ENCODE results near the gene XYLT1. TPM values are rescaled to one million over a fixed set of nuclear protein-coding genes. Genes with fewer than 3 reads are reported as not detected.

XYLT1 gene
- total and polyA plus RNA-seq, 2 of the 4 experiments (the other 2 are of a cell fraction) = 9.0 to 12.7 TPM

DNA sequence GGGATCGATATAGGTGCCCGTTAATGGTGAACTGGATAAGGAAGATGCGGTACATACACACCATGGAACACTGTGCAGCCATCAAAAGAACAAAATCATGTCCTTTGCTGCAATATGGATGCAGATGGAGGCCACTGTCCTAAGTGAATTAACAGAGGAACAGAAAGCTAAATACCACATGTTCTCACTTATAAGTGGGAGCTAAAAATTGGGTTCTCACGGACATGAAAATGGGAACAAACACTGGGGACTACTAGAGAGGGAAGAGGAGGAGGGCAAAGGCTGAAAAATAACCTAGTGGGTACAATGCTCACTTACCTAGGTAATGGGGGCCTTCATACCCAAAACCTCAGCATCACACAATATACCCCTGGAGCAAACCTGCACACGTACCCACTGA is 302.6 kb downstream of the XYLT1 start:
- no TSS peak for BruUV-seq (replicated peaks)
- ATAC-seq (ENCODE audit: low read depth) = no peak

More for the DNA sequence above, 302.6 kb downstream of the XYLT1 start:
- in situ Hi-C loops (cut with MboI; ENCODE audit: low sequenced_read_pairs) (no loop called here), intact Hi-C loops (cut with micrococcal nuclease) (no loop called here), dilution Hi-C loops (cut with HindIII; ENCODE audit: low sequenced_read_pairs, unreplicated experiment) (no loop called here)
- Histone ChIP-seq H3K27me3 (ENCODE audit: control insufficient read depth, insufficient read depth, low read length) (no peaks in the 10 kb centered on the region), H3K4me2 (ENCODE audit: low read depth, low read length) (no peak overlapping the region), H3K56ac (ENCODE audit: extremely low read depth, insufficient read depth, low read length) (no peak overlapping the region), H3K9ac (ENCODE audit: low read depth, low read length) (no peak overlapping the region), H3K18ac (ENCODE audit: low read depth, low read length) (no peak overlapping the region), H2AK5ac (ENCODE audit: low read depth, low read length) (no peak overlapping the region), H3K27ac (ENCODE audit: insufficient read depth, low read length) (no peak overlapping the region), H4K91ac (ENCODE audit: insufficient read depth, low read depth, low read length) (no peak overlapping the region), H2AFZ (replicated peaks; ENCODE audit: low read length, poor library complexity) (no peak overlapping the region), H3K14ac (replicated peaks; ENCODE audit: low read depth, low read length) (no peak overlapping the region), H2BK5ac (ENCODE audit: low read depth, low read length, poor library complexity, severe bottlenecking) (no peak overlapping the region), H2BK20ac (ENCODE audit: low read depth, low read length) (no peak overlapping the region), H3K9me1 (ENCODE audit: insufficient read depth, low read length) (peaks cover 2% of the 10 kb centered on the region; the same call in 1 of the 2 replicates), H3K79me1 (ENCODE audit: low read depth in 1 of 2, low read length in 2 of 2) (no peaks in the 10 kb centered on the region; a peak in 1 of 4 replicates), H2BK15ac (ENCODE audit: low read depth, low read length) (no peak overlapping the region), H3K4me1 (ENCODE audit: control insufficient read depth, insufficient read depth, low read length) (no peaks in the 10 kb centered on the region), H3K36me3 (ENCODE audit: control insufficient read depth, insufficient read depth, low read length) (no peaks in the 10 kb centered on the region), H3K9me3 (ENCODE audit: control insufficient read depth, insufficient read depth, low read length) (no peaks in the 10 kb centered on the region), H4K20me1 (ENCODE audit: insufficient read depth, low read length) (peaks cover 2% of the 10 kb centered on the region; the same call in 1 of the 2 replicates), H2AK9ac (replicated peaks; ENCODE audit: low read depth, low read length, poor library complexity) (no peak overlapping the region), H3K4me3 (ENCODE audit: insufficient read depth, low read depth, low read length) (no peak overlapping the region), H3K4ac (ENCODE audit: low read depth, low read length) (no peak overlapping the region), H2BK120ac (ENCODE audit: low read depth, low read length) (no peak overlapping the region), H3K23ac (ENCODE audit: low read depth, low read length) (no peak overlapping the region), H4K5ac (ENCODE audit: low read depth, low read length) (no peak overlapping the region), H4K8ac (ENCODE audit: low read depth in 2 of 2, low read length in 2 of 2) (no peak overlapping the region)
- DNase-seq = no peak
- ChIA-PET POLR2A (ENCODE audit: unreplicated experiment) (no interaction called here), CTCF (no interaction called here)
- 100% methylated on average over 3 of the region's 5 CpGs; no CpG with 5 or more reads in 1 of the 2 experiments for WGBS, 2 experiments (ENCODE audit: extremely low coverage in 2 of 2, insufficient read length in 1 of 2)
- no peak for TF ChIP-seq POLR2A (IDR thresholded peaks at IDR 0.05; ENCODE audit: low read depth, low read length)
- TF ChIP-seq BHLHE40 (IDR thresholded peaks at IDR 0.05; ENCODE audit: low read depth, low read length) = no peak
- no peak for TF ChIP-seq RAD21 (IDR thresholded peaks at IDR 0.05; ENCODE audit: low read length)
- no peak for TF ChIP-seq MAZ (IDR thresholded peaks at IDR 0.05; ENCODE audit: borderline replicate concordance, low read depth, low read length)
- TF ChIP-seq, protein P1, sequence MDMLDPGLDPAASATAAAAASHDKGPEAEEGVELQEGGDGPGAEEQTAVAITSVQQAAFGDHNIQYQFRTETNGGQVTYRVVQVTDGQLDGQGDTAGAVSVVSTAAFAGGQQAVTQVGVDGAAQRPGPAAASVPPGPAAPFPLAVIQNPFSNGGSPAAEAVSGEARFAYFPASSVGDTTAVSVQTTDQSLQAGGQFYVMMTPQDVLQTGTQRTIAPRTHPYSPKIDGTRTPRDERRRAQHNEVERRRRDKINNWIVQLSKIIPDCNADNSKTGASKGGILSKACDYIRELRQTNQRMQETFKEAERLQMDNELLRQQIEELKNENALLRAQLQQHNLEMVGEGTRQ (IDR thresholded peaks at IDR 0.05; ENCODE audit: low read depth, low read length) = no peak
- no peak for TF ChIP-seq RFX5 (IDR thresholded peaks at IDR 0.05; ENCODE audit: low read depth, low read length)
